GM04504 (cell line): ENCODE results near the gene ACOT7.
"Not testable (repeated sequence)": the region's sequence is repeated elsewhere in the genome, so short reads cannot be mapped to it uniquely, and the experiment has no call there.

Experiments used
- DNase-seq: peaks from one replicate; pipeline ENCODE4 v3.0.0-alpha.2; 2012; ENCODE audit warnings: low read depth

ACOT7 gene

GRCh38 chr1:6393400-6394187, at the start of gene ACOT7:
Gene ACOT7, minus strand, starts transcription at chr1:6393767. Its CDS starts 368 bp downstream, at chr1:6393399.
- DNase-seq = peak; percentile 73

DNA sequence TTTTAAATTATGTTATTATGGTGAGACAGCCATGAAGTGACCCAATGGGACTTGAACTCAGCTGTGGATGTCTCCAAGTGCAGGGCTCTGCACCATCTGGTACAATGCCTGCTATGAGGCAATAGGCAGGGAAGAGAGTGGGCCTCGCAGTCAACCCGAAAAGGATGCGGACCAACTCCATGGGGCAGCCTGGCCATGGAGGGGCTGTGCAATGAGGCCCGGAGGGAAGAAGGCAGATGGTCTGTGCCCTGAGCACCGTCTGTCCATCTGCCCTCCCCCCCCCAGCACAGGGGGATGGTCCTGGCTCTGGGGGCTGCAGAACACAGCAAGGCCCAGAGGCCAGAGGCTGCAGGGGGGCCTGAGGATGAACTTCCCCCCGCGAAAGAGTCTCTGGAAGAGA, 48.0 kb upstream of the ACOT7 start:
- no peak for DNase-seq

GRCh38 chr1:6440198-6441126, 46.9 kb upstream of the ACOT7 start:
- no peak for DNase-seq

- DNase-seq = no peak
Measured at GRCh38 chr1:6438047-6438525, 44.5 kb upstream of the ACOT7 start.

DNA sequence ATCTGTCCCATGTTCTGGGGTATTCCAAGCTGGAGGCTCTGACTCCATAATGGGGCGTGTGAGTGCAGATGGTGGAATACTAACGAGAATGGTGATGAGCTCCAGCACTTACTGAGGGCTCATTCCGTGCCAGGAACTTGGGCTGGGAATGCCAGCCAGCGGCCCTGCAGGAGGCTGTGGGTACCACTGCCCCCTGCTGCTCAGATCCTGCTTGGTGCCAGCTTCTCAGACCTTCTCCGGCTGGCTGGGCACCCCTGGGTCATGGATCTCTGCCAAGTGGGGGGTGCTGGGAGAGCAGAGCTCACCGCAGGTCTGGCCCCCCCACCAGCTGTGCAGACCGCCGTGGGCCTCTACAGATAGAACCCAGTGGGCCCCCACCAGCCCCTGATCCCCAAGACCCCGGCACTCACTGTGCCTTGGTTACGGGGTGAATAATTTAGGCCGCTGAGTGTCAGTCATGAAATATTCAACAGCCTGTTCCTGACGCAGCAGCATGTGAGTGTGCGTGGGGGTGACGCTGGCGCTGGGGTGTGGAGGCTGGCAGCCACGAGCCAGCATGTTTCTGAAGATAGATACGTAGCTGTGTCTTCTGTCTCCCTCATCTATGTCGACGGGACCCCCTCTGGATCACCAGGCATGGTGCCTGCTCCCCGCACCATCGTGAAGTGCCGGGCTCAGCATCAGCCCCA, 43.6 kb upstream of the ACOT7 start:
- DNase-seq = not testable (repeated sequence)

DNA sequence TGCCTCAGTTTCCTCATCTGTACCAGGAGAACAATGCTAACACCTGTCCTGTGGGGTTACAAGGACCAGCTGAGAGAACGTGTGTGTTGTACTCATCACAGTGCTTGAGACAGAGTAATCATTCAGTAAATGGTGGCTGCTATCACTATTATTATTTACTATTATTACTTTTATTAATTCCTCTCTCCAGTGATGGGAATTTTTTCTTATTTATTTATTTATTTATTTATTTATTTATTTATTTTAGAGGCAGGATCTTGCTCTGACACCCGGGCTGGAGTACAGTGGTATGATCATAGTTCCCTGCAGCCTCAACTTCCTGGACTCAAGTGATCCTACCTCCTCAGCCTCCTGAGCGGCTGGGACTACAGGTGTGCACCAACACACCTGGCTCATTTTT, 42.7 kb upstream of the ACOT7 start:
- DNase-seq = not testable (repeated sequence)

DNA sequence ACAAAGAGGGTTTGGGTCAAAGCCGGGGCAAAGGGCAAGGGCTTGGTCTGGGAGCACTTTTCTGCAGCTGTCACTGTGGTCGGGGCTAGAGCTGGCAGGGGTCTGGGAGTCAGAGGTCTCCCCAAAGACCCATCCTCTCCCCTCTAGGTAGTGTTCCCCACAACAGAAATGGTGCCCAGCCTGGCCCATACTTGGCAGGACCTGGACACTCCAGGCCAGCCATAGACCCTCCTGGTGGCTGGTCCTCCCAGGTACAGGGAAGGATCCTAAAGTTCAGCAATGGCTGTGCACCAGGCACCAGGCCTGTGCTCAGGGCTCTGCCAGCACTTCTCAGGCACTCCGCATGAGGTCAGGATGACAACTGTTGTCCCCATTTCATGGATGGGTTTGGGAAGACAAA, 42.0 kb upstream of the ACOT7 start:
- no peak for DNase-seq

- DNase-seq = no peak
Measured at GRCh38 chr1:6435129-6435528, 41.6 kb upstream of the ACOT7 start.

DNA sequence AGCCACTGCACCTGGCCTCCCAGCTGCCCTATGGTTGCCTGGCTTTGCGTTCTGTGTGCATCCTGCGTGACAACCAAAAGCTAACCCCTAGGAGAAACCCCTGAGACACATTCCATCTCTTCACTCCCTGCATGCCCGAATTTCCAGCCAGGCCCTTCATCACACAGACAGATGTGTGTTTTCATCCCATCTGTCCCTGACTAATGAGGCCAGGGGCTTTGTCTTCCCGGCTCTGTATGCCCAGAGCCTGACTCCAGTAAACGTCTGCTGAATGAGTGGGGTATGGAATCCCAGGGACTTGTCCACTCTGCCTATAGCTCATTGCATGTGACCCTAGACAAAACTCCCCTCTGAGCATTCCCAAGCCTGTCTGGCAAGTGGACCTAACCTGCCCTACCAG, 40.6 kb upstream of the ACOT7 start:
- no peak for DNase-seq

- not testable (repeated sequence) for DNase-seq
Measured at GRCh38 chr1:6431645-6432579, 38.3 kb upstream of the ACOT7 start.

- not testable (repeated sequence) for DNase-seq
Measured at GRCh38 chr1:6429660-6430411, 36.3 kb upstream of the ACOT7 start.

- not testable (repeated sequence) for DNase-seq
Measured at GRCh38 chr1:6428453-6428852, 34.9 kb upstream of the ACOT7 start.

DNA sequence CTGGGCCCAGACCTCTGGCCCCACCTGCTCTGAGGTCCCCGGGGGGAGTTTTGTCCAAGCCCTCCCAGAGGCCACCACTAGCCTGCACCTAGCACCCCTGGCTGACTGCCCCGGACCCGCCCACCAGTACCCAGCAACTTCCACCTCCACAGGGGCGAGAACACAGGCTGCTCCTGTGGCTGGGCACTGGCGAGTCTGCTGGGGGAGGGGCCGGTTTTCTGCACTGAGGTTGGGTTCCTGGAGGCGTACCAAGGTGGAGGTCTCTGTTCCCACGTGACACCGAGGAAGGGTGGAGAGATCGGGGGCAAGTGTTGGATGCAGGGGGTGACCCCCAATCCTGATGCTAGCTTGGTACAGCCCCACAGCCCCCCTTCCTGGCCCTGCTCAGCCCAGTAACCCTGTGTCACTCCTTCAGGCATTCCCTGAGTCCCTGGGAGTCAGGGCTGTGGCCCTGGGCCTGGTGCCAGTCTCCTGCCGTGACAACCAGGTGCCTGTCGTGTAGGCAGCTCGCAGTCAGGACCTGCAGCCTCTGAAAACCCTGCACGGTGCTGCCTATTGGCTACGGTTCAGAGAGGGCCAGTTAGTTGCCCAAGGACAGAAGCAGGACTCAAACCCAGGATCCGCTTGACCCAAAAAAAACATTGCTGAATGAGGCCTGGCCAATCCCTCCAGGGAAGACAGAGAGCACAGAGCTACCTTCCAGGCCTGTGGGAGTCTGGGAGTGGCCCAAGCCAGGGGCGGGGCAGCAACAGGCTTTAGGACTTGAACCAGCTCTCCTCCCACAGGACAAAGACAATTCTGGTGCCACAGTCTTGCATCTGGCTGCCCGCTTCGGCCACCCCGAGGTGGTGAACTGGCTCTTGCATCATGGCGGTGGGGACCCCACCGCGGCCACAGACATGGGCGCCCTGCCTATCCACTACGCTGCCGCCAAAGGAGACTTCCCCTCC, 34.1 kb upstream of the ACOT7 start:
- DNase-seq = no peak

DNA sequence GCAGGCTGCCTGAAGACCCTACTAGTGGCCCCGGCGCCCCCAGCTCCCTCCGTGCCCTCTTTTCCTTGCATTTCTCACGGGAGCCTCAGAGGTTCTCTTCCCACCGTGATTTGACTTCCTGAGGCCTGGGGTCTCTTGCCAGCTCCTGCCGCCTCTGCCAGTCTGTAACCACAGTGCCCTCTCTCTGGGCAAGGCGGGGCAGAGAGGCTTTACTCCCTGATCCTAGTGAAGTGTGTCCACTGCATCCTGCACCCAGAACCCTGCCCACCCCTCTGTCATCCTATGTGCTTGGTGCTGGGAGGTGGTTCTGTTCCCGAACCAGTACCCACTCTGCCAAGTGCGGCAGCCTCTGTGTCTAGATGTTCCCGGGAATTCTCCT, 33.4 kb upstream of the ACOT7 start:
- no peak for DNase-seq

DNA sequence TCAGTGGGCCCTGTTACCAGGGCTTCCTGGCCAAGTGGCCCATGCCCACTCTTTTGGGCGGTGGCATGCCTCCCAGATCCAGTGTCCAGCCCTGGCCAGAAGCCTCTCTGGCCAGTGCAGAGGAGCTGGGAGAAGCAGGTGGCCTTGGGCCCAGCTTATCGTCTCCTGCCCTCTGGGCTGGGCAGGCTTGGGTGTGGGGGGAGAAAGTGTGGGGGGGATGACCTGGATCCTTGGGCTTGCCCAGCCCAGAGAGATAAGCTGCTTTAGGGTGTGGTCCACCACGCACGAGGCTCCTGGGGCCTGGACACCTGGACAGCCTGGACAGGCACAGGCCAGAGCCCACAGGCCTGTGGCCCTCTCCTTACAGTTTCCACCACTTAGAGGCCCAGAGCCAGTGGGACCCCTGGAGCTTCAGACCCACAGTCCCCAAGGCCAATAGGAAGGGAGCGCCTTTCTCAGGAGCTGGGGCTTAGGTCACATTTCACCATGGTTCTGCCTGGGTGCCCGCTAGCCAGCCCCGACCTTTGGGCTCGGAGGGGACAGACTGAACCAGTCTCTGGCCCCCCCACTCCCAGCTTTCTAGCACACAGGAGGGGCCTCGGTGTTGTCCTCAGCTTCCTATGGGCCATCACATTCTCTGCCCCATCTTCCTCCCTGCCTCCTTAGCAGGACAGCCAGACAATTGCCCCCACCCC, 32.9 kb upstream of the ACOT7 start:
- DNase-seq = no peak

DNA sequence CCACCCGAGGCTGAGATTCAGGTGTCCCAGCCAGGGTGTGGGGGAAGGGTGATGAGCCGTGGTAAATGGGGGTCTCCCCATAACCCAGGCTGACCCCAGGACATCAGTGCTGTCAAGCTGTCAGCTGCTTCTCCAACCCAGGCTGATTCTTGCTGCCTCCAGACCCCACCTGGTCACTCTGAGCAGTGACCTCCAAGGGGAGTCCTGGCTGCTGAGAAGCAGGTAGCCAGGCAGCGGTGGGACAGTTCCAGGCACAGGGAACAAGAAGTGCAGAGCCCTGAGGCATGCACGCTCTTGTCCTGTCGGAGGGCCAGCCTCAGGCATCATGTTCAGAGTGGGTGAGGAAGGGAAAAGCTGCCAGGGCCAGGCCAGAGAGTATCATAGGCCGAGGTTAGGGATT, 32.1 kb upstream of the ACOT7 start:
- no peak for DNase-seq

DNA sequence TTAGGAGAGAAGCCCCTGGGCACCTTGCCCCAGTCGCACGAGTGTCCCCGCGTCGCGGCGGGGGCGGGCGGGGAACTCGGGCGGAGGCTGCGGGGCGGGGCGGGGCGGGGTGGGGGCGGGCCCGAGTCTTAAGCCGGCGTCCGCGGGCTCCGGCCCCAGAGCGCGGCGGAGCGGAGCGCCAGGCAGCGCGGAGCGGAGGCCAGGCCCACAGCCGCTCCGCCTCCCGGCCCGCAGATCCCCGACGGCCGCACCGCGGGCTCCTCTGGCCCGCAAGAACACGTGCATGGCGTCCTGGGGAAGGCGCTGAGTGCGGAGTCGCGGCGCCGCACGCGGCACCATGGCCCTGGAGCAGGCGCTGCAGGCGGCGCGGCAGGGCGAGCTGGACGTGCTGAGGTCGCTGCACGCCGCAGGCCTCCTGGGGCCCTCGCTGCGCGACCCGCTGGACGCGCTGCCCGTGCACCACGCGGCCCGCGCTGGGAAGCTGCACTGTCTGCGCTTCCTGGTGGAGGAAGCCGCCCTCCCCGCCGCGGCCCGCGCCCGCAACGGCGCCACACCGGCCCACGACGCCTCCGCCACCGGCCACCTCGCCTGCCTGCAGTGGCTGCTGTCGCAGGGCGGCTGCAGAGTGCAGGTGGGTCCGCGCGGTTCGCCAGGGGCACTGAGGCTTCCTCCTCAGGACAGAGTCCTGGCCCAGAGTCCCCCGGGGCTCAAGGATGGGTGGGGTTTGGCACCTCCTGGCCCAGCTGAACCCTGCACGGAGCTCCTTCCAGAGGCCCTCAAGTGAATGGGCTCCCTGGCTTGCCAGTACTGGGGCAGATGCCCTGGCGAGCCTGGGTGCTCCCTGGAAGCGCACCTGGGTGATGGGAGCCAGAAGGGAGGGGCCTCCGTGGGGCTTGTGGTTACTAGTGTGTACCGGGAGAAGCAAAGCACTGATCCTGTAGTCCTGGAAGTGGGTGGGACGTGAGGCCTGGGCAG, 31.3 kb upstream of the ACOT7 start, which contains the start of gene ESPN:
TSS of gene ESPN (plus strand) at position 158 of the 975 bp plus-strand sequence. CDS start at position 338, 180 bp downstream.
- DNase-seq = no peak
